CD14-positive monocyte (primary cell): Measurements from ENCODE around the gene TRPV3. TPM values are rescaled to one million over a fixed set of nuclear protein-coding genes. Genes with fewer than 3 reads are reported as not detected.

Source experiments
- DNase-seq, 3 donors: peaks; one replicate each; pipeline ENCODE4 v3.0.0-alpha.2; 2011 to 2022
- H2AFZ ChIP-seq: 2 replicates; pipeline ENCODE4 v1.6.0; 2012; ENCODE audit warnings: mild to moderate bottlenecking, low read depth, low read length, inconsistent platforms; ENCODE audit not compliant: insufficient read depth, poor library complexity, severe bottlenecking
- H3K27ac ChIP-seq, 2 donors: 1 replicate in 1 of 2; 2 replicates in 1 of 2; pipeline ENCODE4 v1.5.1; 2012 to 2013; ENCODE audit warnings: low read length in 2 of 2, control low read depth in 1 of 2, inconsistent platforms in 1 of 2, low read depth in 1 of 2, mild to moderate bottlenecking in 1 of 2
- H3K27me3 ChIP-seq, 2 donors: one replicate each; pipeline versions ENCODE4 v1.6.0 to v1.6.1; 2011 to 2013; ENCODE audit warnings: low read length in 2 of 2; ENCODE audit not compliant: control insufficient read depth in 2 of 2, insufficient read depth in 2 of 2
- H3K36me3 ChIP-seq, 2 donors: replicated peaks in 1 of 2; 1 replicate in 1 of 2; 2 replicates in 1 of 2; pipeline versions ENCODE4 v1.5.1 to v1.6.1; 2012 to 2013; ENCODE audit warnings: low read length in 2 of 2, control low read depth in 1 of 2, inconsistent platforms in 1 of 2, mild to moderate bottlenecking in 1 of 2; ENCODE audit not compliant: insufficient read depth in 2 of 2, control insufficient read depth in 1 of 2
- H3K4me1 ChIP-seq, 2 donors: 1 replicate in 1 of 2; 2 replicates in 1 of 2; pipeline versions ENCODE4 v1.5.1 to v1.6.1; 2012 to 2013; ENCODE audit warnings: low read length in 2 of 2, control low read depth in 1 of 2, inconsistent platforms in 1 of 2, mild to moderate bottlenecking in 1 of 2, moderate library complexity in 1 of 2; ENCODE audit not compliant: insufficient read depth in 2 of 2, control insufficient read depth in 1 of 2
- H3K4me2 ChIP-seq: replicated peaks from 2 replicates; pipeline ENCODE3; 2012; ENCODE audit warnings: low read length, moderate library complexity, mild to moderate bottlenecking; ENCODE audit not compliant: poor library complexity, severe bottlenecking; ENCODE audit errors: extremely low read depth
- H3K4me3 ChIP-seq, 3 experiments: fragments of 200-600 bp in 1 of 3; sonication (generic) in 1 of 3; replicated peaks in 1 of 3; 1 replicate in 2 of 3; 2 replicates in 1 of 3; pipeline ENCODE4 v1.5.1; 2011 to 2013; ENCODE audit warnings: low read length in 3 of 3, mild to moderate bottlenecking in 3 of 3, control low read depth in 2 of 3, low read depth in 2 of 3, inconsistent platforms in 1 of 3, moderate library complexity in 1 of 3
- H3K79me2 ChIP-seq: 2 replicates; pipeline ENCODE4 v1.6.0; 2012; ENCODE audit warnings: mild to moderate bottlenecking, control low read depth, inconsistent platforms, low read length, moderate library complexity; ENCODE audit not compliant: insufficient read depth
- H3K9ac ChIP-seq: 2 replicates; pipeline ENCODE4 v1.6.0; 2017; ENCODE audit warnings: low read length, mild to moderate bottlenecking; ENCODE audit not compliant: insufficient read depth, poor library complexity, severe bottlenecking
- H3K9me3 ChIP-seq, 2 donors: replicated peaks in 1 of 2; 1 replicate in 1 of 2; 2 replicates in 1 of 2; pipeline versions ENCODE4 v1.5.1 to v1.6.1; 2012 to 2013; ENCODE audit warnings: low read length in 2 of 2, control low read depth in 1 of 2; ENCODE audit not compliant: control insufficient read depth in 1 of 2, insufficient read depth in 1 of 2
- H4K20me1 ChIP-seq: 2 replicates; pipeline ENCODE4 v1.6.0; 2012; ENCODE audit warnings: mild to moderate bottlenecking, low read length, control low read depth, moderate library complexity; ENCODE audit not compliant: insufficient read depth
- H3K27ac Mint-ChIP-seq, 7 donors: one replicate each; pipeline ENCODE4 v1.8.0; 2020; ENCODE audit warnings: mild to moderate bottlenecking in 7 of 7, mixed read lengths in 7 of 7, moderate library complexity in 6 of 7, inconsistent platforms in 2 of 7
- H3K27me3 Mint-ChIP-seq, 3 donors: one replicate each; pipeline ENCODE4 v1.8.0; 2021 to 2022; ENCODE audit warnings: low read depth in 3 of 3, mild to moderate bottlenecking in 3 of 3, mixed read lengths in 3 of 3, moderate library complexity in 3 of 3, inconsistent platforms in 1 of 3
- H3K36me3 Mint-ChIP-seq, 2 donors: one replicate each; pipeline ENCODE4 v1.8.0; 2020; ENCODE audit warnings: mixed read lengths in 2 of 2, inconsistent platforms in 1 of 2, mild to moderate bottlenecking in 1 of 2
- H3K4me1 Mint-ChIP-seq: one replicate; pipeline ENCODE4 v1.8.0; 2020; ENCODE audit warnings: mild to moderate bottlenecking, mixed read lengths
- H3K4me3 Mint-ChIP-seq, 2 donors: one replicate each; pipeline ENCODE4 v1.8.0; 2020; ENCODE audit warnings: mild to moderate bottlenecking in 2 of 2, mixed read lengths in 2 of 2, moderate library complexity in 1 of 2
- H3K9me3 Mint-ChIP-seq, 7 donors: one replicate each; pipeline ENCODE4 v1.8.0; 2020 to 2022; ENCODE audit warnings: mixed read lengths in 7 of 7, mild to moderate bottlenecking in 6 of 7, moderate library complexity in 6 of 7, inconsistent platforms in 2 of 7
- WGBS: methylation state at CpG from one replicate; pipeline ENCODE4 v1.1.5; 2013; ENCODE audit warnings: missing lambda C conversion rate; ENCODE audit not compliant: insufficient coverage; 5-methylcytosine and 5-hydroxymethylcytosine counted together
- intact Hi-C, 2 donors: fragments of 100-400 bp; cut with micrococcal nuclease; formaldehyde crosslinking; loops; one replicate each; pipeline versions ENCODE4 v1.15.0 to v1.15.1; 2023
- polyA plus RNA-seq, 3 donors: library from polyadenylated mRNA; depleted of rRNA in 1 of 3; unstranded in 2 of 3; stranded (reverse) in 1 of 3; fragments of 300-500 nt in 2 of 3; fragments of >200 nt in 1 of 3; fragmentation: Illumina TruSeq in 2 of 3; gene quantifications; 1 replicate in 2 of 3; 2 replicates in 1 of 3; pipeline ENCODE4 v1.2.3, GENCODE V29; 2012 to 2021
- TF ChIP-seq, protein P1 (sequence below): fragments of 200-600 bp; IDR thresholded peaks from one replicate; pipeline ENCODE4 v1.8.0; 2022; ENCODE audit warnings: antibody characterized with exemption, mild to moderate bottlenecking

TRPV3 gene
- polyA plus RNA-seq, 3 donors = 0.01 TPM; not detected in 2

DNA sequence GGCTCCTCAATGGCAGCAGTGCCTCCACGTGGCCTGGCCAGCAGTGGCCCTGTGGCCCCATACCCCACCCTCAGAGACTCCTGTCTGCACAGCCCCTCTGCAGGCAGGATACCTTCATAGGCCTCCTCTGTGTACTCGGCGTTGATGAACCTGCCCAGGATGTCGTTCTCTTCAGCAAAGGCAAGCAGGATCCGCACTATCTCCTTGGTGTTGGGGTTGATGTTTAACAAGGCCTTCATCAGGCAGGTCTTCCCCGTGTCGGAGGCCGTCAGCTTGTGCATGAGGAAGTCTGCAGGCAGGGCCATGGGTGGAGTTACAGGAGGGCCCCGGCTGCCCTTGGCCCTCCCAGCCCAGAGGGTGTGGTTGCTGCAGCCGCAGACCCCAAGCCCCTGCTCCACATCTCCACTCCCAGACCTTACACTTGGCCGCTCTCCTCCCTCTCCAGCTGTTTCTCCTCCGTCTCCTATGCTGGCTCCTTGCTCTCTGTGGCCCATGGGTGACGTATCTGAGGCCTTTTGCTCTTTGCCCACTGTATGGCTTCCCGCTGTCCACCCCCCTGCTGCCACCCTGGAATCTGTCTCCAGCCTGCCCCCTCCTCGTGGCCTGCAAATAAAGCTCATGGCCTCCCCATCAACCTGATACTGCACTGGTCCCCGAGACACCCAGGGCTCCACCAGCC lies 15.1 kb downstream of the TRPV3 start:
- no peak overlapping the region for H3K9ac ChIP-seq
- H3K27me3 ChIP-seq = no peaks in the 10 kb centered on the region
- no peak overlapping the region for H3K4me2 ChIP-seq
- no peaks in the 10 kb centered on the region for H3K9me3 ChIP-seq
- 80% methylated on average over 14 of the region's 16 CpGs for WGBS
- H3K4me1 Mint-ChIP-seq = no peaks in the 10 kb centered on the region
- H3K4me3 ChIP-seq = no peak overlapping the region
- H3K27me3 Mint-ChIP-seq = peaks cover 2 to 9% (median 9%) of the 10 kb centered on the region in 3 donors
- no peak overlapping the region for H3K4me3 Mint-ChIP-seq
- TF ChIP-seq, protein P1, sequence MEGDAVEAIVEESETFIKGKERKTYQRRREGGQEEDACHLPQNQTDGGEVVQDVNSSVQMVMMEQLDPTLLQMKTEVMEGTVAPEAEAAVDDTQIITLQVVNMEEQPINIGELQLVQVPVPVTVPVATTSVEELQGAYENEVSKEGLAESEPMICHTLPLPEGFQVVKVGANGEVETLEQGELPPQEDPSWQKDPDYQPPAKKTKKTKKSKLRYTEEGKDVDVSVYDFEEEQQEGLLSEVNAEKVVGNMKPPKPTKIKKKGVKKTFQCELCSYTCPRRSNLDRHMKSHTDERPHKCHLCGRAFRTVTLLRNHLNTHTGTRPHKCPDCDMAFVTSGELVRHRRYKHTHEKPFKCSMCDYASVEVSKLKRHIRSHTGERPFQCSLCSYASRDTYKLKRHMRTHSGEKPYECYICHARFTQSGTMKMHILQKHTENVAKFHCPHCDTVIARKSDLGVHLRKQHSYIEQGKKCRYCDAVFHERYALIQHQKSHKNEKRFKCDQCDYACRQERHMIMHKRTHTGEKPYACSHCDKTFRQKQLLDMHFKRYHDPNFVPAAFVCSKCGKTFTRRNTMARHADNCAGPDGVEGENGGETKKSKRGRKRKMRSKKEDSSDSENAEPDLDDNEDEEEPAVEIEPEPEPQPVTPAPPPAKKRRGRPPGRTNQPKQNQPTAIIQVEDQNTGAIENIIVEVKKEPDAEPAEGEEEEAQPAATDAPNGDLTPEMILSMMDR = no peak
- H3K9me3 Mint-ChIP-seq = peaks cover 0 to 8% (median 0%) of the 10 kb centered on the region in 7 donors
- no peaks in the 10 kb centered on the region for H3K36me3 ChIP-seq
- H2AFZ ChIP-seq = no peak overlapping the region
- peak in 1 of 3 donors; percentile 0 for DNase-seq
- H4K20me1 ChIP-seq = no peaks in the 10 kb centered on the region
- intact Hi-C loops = no loop called here
- no peaks in the 10 kb centered on the region for H3K36me3 Mint-ChIP-seq
- H3K27ac ChIP-seq = no peak overlapping the region
- no peaks in the 10 kb centered on the region for H3K4me1 ChIP-seq
- H3K27ac Mint-ChIP-seq = no peak overlapping the region
- no peaks in the 10 kb centered on the region for H3K79me2 ChIP-seq

DNA sequence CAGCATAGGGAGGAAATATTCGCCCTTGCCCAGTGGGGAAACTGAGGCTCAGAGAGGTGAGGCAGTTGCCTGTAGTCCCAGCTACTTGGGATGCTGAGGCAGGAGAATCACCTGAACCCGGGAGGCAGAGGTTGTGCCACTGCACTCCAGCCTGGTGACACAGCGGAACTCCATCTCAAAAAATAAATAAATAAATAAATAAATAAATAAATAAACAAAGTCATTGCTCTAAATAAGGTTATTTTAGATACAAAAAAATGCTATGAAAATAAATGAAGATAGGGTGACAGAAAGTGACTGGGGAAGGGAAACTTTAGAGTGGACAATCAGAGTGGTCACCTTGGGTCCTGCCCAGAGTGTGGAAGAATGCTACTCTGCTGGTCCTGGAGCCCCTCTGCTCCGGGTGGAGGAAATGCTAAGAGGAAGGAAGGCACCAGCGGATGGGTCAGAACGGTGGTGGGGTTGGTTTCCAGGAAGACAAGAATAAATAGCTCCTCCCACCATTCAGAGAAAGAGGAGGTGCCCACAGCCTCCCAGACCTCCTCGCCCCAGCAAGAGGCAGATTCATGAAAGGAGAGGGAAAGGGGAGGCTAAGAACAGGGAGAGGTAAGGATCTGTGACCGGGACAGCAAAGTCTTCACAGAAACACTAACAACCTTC lies 17.6 kb downstream of the TRPV3 start:
- DNase-seq = no peak
- intact Hi-C loops = no loop called here
- Histone ChIP-seq H3K27me3 (peaks cover 0 to 5% of the 10 kb centered on the region in 2 donors), H4K20me1 (no peaks in the 10 kb centered on the region), H3K9ac (no peak overlapping the region), H3K4me3 (no peak overlapping the region), H3K4me2 (no peak overlapping the region), H3K27ac (no peak overlapping the region), H3K79me2 (no peaks in the 10 kb centered on the region), H3K9me3 (peaks cover 0 to under 1% of the 10 kb centered on the region in 2 donors), H2AFZ (no peak overlapping the region), H3K36me3 (no peaks in the 10 kb centered on the region), H3K4me1 (no peaks in the 10 kb centered on the region)
- H3K4me1 Mint-ChIP-seq = no peaks in the 10 kb centered on the region
- no CpG with 5 or more reads among the region's 8 CpGs for WGBS
- H3K27ac Mint-ChIP-seq = peak overlapping the region in 1 of 7 donors; percentile 66
- TF ChIP-seq, protein P1 = no peak
- peaks cover 16 to 26% (median 17%) of the 10 kb centered on the region in 3 donors for H3K27me3 Mint-ChIP-seq
- H3K36me3 Mint-ChIP-seq = no peaks in the 10 kb centered on the region
- peaks cover 0 to 6% (median 3%) of the 10 kb centered on the region in 7 donors for H3K9me3 Mint-ChIP-seq
- no peak overlapping the region for H3K4me3 Mint-ChIP-seq
